HG03135 (cell line): ENCODE measurements around the gene ATP12A.

Experiments used
- ATAC-seq: cut with Tn5 transposase; IDR thresholded peaks from one replicate; pipeline ENCODE4 v1.9.1; 2021; ENCODE audit warnings: mild to moderate bottlenecking, moderate library complexity; ENCODE audit not compliant: unreplicated experiment

Gene ATP12A

GRCh38 chr13:24662195-24663088 lies 17.8 kb upstream of the ATP12A start:
- no peak for ATAC-seq

GRCh38 chr13:24663089-24663395 lies 17.2 kb upstream of the ATP12A start:
- ATAC-seq, result no peak

GRCh38 chr13:24663586-24663985 lies 16.6 kb upstream of the ATP12A start:
- ATAC-seq, result no peak

- no peak for ATAC-seq
Measured at GRCh38 chr13:24664726-24665409, 15.3 kb upstream of the ATP12A start.

GRCh38 chr13:24668511-24668910 lies 11.7 kb upstream of the ATP12A start:
- no peak for ATAC-seq

- no peak for ATAC-seq
Measured at GRCh38 chr13:24668955-24669582, 11.1 kb upstream of the ATP12A start.

GRCh38 chr13:24670174-24670573 lies 10.0 kb upstream of the ATP12A start:
- ATAC-seq, result no peak

- no peak for ATAC-seq
Measured at GRCh38 chr13:24670961-24671381, 9.2 kb upstream of the ATP12A start.

GRCh38 chr13:24671386-24672113 lies 8.7 kb upstream of the ATP12A start:
- ATAC-seq, result no peak

- ATAC-seq, result no peak
Measured at GRCh38 chr13:24672141-24673132, 7.8 kb upstream of the ATP12A start.

GRCh38 chr13:24675806-24676570 lies 4.2 kb upstream of the ATP12A start:
- ATAC-seq, result no peak

GRCh38 chr13:24678151-24678550 lies 2.1 kb upstream of the ATP12A start:
- no peak for ATAC-seq

- no peak for ATAC-seq
Measured at GRCh38 chr13:24679686-24680085, 522 bp upstream of the ATP12A start.

GRCh38 chr13:24680921-24681604 lies 855 bp downstream of the ATP12A start:
- ATAC-seq, result no peak

- no peak for ATAC-seq
Measured at GRCh38 chr13:24681930-24682329, 1.7 kb downstream of the ATP12A start.

GRCh38 chr13:24682353-24682752 lies 2.1 kb downstream of the ATP12A start:
- ATAC-seq, result no peak

GRCh38 chr13:24683351-24683750 lies 3.1 kb downstream of the ATP12A start:
- no peak for ATAC-seq

GRCh38 chr13:24683838-24684599 lies 3.8 kb downstream of the ATP12A start:
- no peak for ATAC-seq
